SK-N-SH treated with all-trans-retinoic acid at 6 μM for 48 hours (cell line): ENCODE data around the gene FAM20A.

Experiments used
- ARNTL ChIP-seq: fragments of 450-650 bp; formaldehyde crosslinking; IDR thresholded peaks from 2 replicates; pipeline ENCODE4 v1.5.0; 2020; ENCODE audit warnings: low read depth, mild to moderate bottlenecking, moderate library complexity, borderline replicate concordance
- BACH2 ChIP-seq: fragments of 250-450 bp; sonication (Bioruptor Pico); IDR thresholded peaks from 2 replicates; pipeline ENCODE4 v1.9.0; 2021; ENCODE audit warnings: mild to moderate bottlenecking, borderline replicate concordance
- ESRRG ChIP-seq: fragments of 250-450 bp; sonication (Bioruptor Pico); IDR thresholded peaks from 2 replicates; pipeline ENCODE4 v1.6.1; 2021; ENCODE audit warnings: mild to moderate bottlenecking
- GLIS3 ChIP-seq: fragments of 250-450 bp; sonication (Bioruptor Pico); IDR thresholded peaks from 2 replicates; pipeline ENCODE4 v1.5.0; 2020; ENCODE audit warnings: mild to moderate bottlenecking, moderate library complexity
- PPARA ChIP-seq: fragments of 250-450 bp; sonication (Bioruptor Pico); IDR thresholded peaks from 2 replicates; pipeline ENCODE4 v1.5.0; 2020; ENCODE audit warnings: mild to moderate bottlenecking, borderline replicate concordance
- TCF4 ChIP-seq: fragments of 250-450 bp; sonication (Bioruptor Pico); IDR thresholded peaks from 2 replicates; pipeline ENCODE4 v1.8.0; 2021; ENCODE audit warnings: mild to moderate bottlenecking, moderate library complexity, borderline replicate concordance
- TOX ChIP-seq: fragments of 250-450 bp; sonication (Bioruptor Pico); IDR thresholded peaks from 2 replicates; pipeline ENCODE4 v1.8.0; 2021; ENCODE audit warnings: mild to moderate bottlenecking, moderate library complexity, borderline replicate concordance
- ZC3H10 ChIP-seq: fragments of 250-450 bp; sonication (Bioruptor Pico); IDR thresholded peaks from 2 replicates; pipeline ENCODE4 v1.5.1; 2021; ENCODE audit warnings: mild to moderate bottlenecking, moderate library complexity
- TF ChIP-seq, protein P1 (sequence below): fragments of 250-450 bp; sonication (Bioruptor Pico); IDR thresholded peaks from 2 replicates; pipeline ENCODE4 v1.5.1; 2021; ENCODE audit warnings: mild to moderate bottlenecking, moderate library complexity

DNA sequence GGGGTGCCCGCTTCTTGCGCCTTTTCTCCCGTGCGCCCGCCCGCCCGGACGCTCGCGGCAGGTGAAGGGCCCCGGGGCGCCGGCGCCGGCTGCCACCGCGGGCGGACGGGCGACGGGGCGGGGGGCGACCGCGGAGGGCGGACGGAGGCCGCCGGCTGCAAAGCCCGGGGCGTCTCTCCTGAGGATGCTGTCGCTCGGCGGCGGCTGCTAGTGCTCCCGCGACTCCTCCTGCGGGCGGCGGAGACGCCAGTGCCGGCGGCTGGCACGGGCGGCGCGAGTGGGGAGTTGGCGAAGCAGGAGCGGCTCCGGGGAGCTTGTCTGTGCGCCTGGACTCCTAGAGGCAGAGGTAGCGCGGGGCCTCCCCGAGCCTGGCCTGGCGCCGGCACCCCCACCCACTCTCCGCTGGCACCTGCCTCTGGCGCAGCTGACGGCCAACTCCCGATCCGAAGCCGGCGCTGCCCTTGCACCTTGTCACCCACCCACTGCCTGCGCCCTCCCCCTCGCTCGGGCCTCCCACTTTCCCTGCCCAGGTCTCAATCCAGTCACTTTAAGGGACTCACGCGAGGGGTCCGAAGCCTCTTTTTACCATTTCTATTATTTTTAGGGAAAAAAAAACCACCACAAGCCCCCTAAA, at the start of gene FAM20A:
- TF ChIP-seq TCF4, result no peak
- no peak for TF ChIP-seq ZC3H10 (CRISPR knock-in tag)
- no peak for TF ChIP-seq TOX (CRISPR knock-in tag)
- TF ChIP-seq, protein P1, sequence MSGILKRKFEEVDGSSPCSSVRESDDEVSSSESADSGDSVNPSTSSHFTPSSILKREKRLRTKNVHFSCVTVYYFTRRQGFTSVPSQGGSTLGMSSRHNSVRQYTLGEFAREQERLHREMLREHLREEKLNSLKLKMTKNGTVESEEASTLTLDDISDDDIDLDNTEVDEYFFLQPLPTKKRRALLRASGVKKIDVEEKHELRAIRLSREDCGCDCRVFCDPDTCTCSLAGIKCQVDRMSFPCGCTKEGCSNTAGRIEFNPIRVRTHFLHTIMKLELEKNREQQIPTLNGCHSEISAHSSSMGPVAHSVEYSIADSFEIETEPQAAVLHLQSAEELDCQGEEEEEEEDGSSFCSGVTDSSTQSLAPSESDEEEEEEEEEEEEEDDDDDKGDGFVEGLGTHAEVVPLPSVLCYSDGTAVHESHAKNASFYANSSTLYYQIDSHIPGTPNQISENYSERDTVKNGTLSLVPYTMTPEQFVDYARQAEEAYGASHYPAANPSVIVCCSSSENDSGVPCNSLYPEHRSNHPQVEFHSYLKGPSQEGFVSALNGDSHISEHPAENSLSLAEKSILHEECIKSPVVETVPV (CRISPR knock-in tag), result no peak
- no peak for TF ChIP-seq ARNTL (CRISPR knock-in tag)
- TF ChIP-seq ESRRG, result no peak
- no peak for TF ChIP-seq BACH2 (CRISPR knock-in tag)
- no peak for TF ChIP-seq PPARA (CRISPR knock-in tag)
- no peak for TF ChIP-seq GLIS3 (CRISPR knock-in tag)
